NB4 (cell line): ENCODE measurements around the gene LRRC36.

Experiments used
- POLR2A ChIP-seq: IDR thresholded peaks from 2 replicates; pipeline ENCODE4 v1.6.1; 2011; ENCODE audit warnings: mild to moderate bottlenecking; ENCODE audit not compliant: insufficient read length; ENCODE audit errors: extremely low read depth
- TF ChIP-seq, protein P1 (sequence below): IDR thresholded peaks from one replicate; pipeline ENCODE4 v1.5.1; 2012; ENCODE audit warnings: low read depth, low read length

DNA sequence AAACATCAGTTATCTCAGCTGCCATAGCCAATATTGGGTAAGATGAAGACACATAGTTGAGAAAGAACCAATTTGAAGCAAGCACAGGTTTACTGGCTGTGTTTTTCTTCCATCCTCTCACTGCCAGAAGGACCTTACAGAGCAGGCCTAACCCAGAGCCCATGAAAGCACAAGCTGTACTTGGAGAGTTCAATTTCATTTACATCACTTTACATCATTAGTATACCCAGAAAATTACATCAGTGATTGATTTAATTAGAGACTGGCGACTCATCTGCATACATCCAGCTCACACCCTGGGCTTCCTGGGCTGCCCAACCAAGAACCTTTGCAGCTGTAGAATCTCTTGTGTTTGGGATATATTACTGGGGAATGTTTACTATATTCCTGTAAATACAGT lies 23.7 kb downstream of the LRRC36 start:
- TF ChIP-seq, protein P1, sequence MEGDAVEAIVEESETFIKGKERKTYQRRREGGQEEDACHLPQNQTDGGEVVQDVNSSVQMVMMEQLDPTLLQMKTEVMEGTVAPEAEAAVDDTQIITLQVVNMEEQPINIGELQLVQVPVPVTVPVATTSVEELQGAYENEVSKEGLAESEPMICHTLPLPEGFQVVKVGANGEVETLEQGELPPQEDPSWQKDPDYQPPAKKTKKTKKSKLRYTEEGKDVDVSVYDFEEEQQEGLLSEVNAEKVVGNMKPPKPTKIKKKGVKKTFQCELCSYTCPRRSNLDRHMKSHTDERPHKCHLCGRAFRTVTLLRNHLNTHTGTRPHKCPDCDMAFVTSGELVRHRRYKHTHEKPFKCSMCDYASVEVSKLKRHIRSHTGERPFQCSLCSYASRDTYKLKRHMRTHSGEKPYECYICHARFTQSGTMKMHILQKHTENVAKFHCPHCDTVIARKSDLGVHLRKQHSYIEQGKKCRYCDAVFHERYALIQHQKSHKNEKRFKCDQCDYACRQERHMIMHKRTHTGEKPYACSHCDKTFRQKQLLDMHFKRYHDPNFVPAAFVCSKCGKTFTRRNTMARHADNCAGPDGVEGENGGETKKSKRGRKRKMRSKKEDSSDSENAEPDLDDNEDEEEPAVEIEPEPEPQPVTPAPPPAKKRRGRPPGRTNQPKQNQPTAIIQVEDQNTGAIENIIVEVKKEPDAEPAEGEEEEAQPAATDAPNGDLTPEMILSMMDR = no peak
- no peak for TF ChIP-seq POLR2A
